HG02678 (cell line): ENCODE results near the gene LSM12.
"Not testable (repeated sequence)": the region's sequence is repeated elsewhere in the genome, so short reads cannot be mapped to it uniquely, and the experiment has no call there.

ENCODE experiments used
- ATAC-seq: cut with Tn5 transposase; IDR thresholded peaks from one replicate; pipeline ENCODE4 v1.9.1; 2021; ENCODE audit warnings: mild to moderate bottlenecking, moderate library complexity; ENCODE audit not compliant: unreplicated experiment

LSM12 gene

DNA sequence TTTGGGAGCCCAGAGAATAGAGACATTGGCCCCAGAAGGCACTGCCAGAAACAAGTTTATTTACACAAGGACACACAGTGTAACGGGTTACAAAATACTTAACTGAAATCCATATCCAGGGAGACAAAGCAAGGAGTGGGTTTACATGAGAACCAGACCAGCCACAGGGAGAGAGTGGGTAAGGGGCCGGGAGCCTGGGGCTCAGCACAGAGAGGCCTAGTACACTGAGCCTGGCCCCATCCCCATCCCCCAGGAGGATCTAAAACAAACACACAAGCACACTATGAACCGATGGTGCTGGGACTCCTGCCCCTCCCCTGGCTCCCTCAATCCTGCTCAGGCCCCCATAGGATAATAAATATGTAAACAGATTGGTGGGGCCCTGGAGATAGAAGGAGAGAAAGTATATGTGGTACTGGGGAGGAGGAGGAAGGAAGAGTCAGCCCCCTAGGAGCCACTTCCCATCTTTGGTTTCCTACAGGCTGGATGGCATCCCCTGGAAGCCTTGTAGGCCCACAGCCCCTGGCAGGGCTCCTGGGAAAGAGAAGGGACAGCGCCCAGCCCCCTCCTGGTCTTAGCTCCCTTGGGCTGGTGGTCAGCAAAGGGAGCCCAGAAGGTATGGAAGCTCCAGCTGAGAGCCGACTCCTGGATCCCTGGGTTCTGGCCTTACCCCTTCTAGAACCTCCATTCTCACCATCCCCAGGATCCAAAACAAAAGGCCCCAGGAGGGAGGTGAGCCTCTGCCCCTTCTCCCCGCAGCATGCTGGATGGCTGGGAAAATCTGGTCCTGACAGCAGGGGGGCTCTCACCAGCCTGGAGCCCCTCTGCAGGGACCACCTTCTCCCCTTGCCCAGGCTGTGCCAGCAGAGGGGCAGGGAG, 10.5 kb upstream of the LSM12 start:
- ATAC-seq = no peak

DNA sequence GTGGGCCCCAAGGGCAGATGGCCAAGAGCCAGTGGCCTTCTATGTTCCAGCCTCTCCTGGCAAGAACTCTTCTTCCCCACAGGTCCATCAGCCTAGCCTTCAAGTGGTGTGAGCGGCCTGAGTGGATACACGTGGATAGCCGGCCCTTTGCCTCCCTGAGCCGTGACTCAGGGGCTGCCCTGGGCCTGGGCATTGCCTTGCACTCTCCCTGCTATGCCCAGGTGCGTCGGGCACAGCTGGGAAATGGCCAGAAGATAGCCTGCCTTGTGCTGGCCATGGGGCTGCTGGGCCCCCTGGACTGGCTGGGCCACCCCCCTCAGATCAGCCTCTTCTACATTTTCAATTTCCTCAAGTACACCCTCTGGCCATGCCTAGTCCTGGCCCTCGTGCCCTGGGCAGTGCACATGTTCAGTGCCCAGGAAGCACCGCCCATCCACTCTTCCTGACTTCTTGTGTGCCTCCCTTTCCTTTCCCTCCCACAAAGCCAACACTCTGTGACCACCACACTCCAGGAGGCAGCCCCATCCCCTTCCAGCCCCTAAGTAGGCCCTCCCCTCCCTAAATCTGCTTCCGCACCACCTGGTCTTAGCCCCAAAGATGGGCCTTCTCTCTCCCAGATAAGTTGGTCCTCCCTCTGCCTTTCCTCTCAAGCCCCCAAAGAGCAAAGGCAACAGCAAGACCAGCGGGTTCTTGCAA, 9.3 kb upstream of the LSM12 start:
- no peak for ATAC-seq

DNA sequence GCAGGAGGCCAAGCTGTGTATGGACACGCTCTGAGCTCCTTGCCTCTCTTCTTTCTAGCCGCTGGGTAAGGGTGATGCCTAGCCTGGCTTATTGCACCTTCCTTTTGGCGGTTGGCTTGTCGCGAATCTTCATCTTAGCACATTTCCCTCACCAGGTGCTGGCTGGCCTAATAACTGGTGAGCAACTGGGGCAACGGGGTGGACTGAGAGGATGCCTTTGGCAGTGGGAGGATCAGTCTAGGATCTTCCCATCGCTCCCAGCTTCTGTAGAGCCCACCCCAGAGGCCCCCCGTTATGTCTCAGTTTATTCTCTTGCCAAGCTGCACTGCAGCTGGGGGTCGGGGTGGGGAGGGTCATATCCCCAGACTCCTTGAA, 8.4 kb upstream of the LSM12 start:
- ATAC-seq = no peak

DNA sequence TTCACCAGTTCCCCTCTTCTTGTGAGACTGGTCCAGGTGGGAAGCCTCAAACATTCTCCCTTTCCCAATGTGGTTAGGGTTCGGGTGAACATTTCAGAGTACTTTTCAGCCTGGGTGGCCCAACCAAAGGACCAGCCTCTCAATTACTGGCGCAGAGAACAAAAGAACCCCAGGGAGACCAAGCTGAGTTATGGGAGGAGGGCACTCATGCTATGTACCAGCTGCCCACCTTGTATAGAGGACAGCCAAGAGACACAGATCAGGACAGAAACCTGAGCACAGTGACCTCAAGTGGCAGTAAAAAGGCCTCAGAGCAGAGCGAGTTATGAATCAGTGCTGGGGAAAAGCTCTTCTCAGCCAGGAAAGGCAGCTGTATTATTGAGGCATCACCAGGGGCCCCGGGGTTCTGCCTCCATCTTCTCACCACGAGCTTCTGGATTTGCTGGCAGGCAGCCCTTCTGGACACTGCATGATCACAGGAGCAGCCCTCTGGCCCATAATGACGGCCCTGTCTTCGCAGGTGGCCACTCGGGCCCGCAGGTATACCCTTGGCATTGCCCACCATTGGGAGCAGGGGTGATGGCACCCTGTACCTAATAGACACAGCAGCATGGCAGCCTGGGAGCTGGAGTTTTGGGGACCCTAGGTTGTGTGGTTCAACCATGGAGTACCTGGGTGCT, 7.9 kb upstream of the LSM12 start:
- no peak for ATAC-seq

DNA sequence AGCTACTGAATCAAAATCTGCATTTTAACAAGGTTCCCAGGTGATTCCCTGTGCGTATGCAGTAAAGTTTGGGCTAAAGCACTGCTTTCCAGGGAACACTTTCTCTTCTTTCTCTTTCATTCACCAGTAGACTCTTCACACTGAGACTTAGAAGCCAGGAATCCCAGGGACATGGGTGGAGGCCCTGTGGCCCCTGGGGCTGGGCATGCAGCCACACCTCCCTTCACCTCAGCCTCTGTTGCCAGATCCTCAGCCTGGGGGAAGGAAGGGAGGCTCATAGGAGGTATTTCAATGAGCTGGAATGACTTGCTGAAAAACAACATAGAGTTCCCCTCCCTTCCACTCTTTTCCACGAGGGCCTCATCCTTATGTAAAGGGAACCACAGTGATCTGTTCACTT, 5.3 kb upstream of the LSM12 start:
- no peak for ATAC-seq

DNA sequence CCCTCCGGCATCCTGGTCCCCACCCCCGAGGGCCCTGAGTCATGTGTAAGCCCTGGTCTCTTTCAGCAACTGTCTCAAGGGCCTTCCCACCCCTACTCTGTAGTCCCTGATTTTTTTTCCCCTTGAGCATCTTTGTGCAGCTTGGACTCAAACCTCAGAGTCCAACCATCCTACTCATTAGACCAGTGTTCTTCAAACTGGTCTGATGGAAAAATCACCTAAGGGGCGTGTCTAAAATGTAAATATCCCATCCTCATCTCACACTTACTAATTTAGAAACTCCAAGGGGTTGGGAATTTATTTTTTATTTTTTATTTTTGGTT, 4.7 kb upstream of the LSM12 start:
- no peak for ATAC-seq

DNA sequence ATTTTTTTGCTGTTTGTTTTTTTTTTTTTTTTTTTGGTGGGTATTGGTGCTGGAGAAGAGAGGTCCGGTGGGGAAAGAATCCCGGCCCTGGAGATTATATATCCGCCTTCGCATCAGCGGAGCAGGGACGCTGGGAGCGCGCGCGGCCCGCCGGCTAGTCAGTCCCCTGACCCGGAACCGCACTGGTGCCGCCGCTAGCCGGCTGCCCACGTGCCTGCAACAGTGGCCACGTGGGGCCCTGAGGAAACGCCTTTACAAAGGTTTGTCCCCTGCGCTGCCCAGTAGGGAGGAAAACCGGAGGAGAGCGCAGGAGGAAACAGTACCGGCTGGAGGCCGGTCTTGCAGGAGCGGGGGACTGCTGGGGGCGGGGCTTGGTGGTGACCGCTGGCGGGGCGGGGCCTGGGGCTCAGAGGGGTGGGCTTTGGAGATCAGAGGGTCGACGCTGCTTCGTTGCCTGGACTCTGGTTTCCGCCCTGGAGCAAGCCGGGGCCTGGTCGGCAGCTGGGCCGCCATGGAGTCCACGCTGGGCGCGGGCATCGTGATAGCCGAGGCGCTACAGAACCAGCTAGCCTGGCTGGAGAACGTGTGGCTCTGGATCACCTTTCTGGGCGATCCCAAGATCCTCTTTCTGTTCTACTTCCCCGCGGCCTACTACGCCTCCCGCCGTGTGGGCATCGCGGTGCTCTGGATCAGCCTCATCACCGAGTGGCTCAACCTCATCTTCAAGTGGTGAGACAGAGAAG, 4.2 kb upstream of the LSM12 start, which contains the start of gene G6PC3:
Gene G6PC3, plus strand, starts transcription at position 281 of the 743 bp plus-strand sequence. Its CDS starts 231 bp downstream, at position 512.
- peak; percentile 77 for ATAC-seq

DNA sequence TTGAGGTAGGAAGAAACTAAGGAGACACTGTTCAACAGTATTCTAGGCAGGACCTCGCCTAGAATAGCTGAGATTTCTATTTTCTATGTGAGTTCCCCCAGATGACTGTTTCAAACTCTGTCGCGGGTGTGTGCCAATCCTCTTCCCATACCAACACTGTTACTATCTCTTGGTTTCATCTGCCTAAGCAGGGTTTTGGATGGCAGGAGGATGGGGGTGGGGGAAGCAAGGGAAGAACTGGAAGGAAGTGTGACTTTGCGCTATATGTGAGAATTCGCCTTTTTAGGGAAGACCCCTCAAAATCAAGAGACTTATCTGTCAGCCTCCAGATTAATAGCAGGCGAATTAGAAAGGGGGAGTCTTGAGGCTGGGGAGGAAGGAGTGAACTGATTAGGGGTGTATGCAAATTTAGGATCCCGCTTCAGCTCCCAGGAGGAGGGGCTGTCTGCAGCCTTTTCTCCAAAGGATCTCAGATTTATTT, 3.5 kb upstream of the LSM12 start:
- ATAC-seq = peak; percentile 2

DNA sequence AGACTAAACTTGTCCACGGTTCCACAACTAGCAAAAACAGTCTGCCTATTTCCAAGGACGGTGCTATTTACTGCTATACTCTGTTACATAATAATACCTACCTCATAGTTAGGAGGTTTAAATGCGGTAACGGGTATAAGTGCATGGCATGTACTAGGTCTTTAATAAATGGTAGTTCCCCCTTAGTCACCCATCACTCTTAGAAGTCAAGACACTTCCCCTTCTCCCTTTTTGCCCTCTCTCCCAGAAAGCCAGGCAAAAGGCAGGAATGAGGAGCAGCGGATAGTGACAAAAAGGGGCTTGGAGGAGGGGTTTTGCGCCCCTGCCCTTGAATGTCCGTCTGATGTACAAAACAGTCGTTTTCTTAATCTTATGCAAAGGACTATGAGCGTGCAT, 1.1 kb upstream of the LSM12 start:
- ATAC-seq = no peak

DNA sequence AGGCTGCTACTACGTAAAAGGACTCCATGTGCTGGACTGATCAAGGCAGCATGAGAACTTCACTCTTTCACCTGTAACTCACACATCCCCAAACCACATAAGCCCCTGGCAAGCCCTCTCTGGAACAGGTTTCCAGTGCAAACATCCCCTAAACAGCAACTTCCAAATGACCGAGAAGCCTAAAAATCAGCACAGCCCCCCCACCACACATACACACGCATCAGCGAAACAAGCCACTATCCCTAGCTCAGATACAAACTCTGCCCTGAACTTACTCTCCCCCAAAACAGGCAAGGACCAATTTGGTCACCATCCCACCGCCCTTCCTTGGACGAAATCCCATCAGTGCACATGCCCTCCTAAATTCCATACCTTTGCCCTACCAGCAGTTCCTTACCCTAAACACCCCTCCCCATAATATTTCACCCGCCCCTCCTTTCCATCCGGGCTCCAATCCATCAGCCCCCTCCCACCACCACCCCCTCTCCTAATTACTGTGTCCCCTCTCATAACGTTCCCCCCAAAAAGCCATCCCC, 735 bp downstream of the LSM12 start:
- ATAC-seq = no peak

DNA sequence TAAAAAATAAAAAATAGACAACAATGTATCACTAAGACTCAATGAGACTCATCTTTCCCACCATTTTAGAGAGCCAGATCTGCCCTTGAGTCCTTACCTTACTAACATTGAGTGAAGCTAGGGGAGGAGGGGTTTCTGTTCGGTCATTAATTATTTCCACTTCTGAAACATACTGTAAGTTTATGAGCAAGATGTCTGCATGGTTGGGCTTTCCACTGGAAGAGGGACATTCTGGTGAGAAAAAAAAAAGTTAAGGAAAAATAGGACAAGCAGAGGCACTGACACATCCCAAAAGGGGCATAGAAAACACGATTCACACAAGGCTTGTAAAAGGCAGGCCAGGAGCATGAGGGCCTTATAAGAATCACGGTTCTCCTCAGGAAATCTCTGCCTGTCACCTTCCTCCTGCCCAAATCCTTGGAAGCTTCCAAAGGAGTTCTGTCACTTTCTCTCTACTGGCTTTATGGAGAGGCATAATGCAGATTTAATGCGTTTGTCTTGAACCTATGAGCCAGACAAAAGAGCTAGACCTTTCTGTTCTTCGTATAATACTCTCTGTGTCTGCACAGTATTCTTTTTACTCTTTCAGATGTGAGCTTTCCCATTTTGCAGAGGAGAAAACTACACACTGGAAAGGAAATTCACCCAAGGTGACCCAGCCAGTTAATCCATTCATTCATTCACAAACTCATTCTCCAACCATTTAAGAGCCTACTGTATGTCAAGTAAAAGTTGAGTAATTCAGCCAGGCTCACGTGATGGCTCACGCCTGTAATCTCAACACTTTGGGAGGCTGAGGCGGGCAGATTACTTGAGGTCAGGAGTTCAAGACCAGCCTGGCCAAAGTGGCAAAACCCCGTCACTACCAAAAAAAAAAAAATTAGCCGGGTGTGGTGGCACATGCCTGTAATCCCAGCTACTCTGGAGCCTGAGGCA, 2.5 kb downstream of the LSM12 start:
- no peak for ATAC-seq

DNA sequence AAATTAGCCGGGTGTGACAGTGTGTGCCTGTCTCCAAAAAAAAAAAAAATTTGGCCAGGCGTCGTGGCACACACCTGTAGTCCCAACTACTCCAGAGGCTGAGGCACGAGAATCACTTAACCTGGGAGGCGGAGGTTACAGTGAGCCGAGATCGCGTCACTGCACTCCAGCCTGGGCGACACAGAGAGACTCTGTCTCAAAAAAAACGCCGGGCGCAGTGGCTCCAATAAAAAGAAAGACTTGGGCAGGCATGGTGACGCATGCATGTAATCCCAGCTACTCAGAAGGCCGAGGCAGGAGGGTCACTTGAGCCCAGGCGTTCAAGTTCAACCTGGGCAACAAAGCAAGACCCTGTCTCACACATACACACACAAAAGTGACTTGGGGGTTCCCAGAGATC, 3.6 kb downstream of the LSM12 start:
- ATAC-seq = no peak

DNA sequence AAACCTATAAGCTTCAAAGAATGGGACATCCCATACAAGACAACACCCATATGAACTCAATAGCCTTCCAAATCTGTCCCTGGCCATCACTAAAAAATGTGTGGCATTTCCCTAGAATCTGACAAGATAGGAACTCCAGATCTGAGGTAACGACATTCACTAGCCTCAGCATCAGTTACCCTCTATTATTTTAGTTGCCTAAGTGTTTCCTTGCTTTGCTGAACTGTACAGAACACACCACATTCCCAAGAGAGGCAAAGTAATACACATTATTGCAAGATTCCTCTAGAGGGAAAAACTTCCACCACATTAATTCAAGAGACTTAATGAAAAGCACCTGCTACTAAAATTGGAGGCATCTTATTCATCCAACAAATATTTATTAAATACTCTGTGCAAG, 5.0 kb downstream of the LSM12 start:
- no peak for ATAC-seq

DNA sequence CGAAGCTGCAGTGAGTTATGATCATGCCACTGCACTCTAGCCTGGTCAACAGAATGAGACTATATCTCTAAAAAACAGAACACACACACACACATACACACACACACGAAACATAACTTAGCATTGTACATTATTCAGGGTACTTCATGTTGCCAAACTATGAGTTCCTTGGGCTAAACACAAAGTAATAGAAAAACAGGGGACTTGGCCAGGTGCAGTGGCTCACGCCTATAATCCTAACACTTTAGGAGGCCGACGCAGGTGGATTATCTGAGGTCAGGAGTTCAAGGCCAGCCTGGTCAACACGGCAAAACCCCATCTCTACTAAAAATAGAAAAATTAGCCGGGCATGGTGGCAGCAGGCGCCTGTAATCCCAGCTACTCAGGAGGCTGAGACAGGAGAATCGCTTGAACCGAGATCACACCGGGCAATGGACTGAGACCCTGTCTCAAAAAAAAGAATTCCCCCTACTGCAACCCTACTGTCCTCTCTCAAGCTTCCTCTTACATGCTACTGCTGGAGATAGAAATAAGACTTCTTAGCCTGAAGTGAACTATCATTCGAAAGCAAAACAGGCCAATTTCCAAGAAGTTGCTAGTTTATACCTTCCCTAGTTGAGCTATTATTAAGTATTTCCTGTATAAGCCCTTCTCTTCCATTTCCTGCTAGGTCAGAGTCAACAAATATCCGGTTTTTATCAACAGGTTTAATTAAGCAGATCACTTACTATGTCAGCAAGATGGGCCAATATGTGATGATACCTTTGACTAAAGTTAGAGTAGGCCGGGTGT, 7.2 kb downstream of the LSM12 start:
- no peak for ATAC-seq

DNA sequence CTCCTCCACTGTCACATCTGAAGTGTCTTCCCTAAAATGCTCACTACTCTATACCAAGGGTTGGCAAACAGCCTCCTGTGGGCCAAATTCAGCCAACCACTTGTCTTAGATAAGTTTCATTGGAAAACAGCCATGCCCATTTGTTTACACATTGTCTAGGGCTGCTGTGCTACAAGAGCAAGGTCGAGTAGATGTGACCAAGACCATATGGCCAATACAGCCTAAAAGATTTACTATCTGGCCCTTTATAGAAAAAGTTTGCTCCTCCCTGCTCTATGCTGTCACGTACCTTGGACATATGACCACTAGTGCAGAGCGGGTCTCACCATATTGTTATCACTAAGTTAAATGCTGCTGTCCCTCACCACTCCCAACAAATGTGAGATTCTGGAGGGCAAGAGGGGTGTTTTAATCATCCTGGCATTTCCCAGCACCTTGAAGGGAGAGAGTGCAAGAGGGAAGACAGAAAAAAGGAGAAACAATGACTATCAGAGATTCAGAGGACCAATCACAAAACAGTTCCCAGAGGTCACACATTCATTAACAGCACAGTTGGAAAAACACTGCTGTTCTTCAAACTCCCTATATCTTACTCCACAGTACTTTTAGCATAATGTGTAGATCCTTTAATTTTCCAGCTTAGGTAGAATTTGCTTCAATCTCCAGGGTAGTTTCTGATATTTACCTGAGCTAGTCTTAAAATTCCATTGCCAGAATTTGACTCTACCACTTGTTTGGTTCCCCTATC, 13.2 kb downstream of the LSM12 start:
- ATAC-seq = no peak

DNA sequence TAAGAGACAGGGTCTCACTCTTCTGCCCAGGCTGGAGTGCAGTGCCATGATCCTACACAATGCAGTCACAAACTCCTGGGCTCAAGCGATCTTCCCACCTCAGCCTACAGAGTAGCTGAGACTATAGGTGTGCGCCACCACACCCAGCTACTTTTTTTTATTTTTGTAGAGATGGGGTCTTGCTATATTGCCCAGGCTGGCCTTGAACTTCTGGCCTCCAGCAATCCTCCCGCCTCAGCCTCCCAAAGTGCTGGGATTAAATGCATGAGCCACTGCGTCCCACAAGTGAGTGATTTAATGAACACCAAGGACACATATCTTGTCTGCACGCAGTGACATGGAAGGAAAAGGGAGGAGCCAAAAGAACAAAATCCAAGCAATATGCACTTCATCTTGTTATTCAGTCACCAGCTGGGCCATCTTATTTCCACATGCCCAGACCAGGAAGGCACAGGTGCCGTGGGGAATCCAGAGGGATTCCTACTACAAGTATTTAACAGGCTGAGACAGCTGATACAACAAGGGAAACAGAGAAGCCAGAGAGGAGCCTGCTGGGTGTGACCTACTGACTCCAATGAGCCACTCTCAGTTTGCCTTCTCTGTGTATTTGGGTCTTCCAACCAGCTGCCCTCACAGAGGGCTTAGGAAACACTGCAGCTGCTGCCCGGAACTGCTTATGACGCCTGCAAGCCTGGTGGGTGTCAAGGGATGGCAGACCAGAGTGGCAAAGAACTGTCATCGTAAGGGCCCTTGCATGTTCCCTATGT, 17.0 kb downstream of the LSM12 start:
- no peak for ATAC-seq

DNA sequence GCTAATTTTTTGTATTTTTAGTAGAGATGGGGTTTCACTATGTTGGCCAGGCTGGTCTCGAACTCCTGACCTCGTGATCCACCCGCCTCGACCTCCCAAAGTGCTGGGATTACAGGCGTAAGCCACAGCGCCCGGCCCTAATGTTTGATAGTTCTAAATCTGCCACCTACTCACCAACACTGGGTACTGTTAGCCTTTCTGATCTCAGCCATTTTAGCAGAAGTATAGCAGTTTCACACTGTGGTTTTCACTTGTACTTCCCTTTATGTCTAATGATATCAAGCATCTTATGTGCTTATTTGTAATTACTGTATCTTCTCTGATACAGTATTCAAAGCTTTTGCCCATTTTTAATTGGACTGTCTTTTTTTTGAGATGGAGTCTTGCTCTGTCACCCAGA, 19.6 kb downstream of the LSM12 start:
- ATAC-seq = not testable (repeated sequence)
